ENCODE measurements around the gene N4BP3.

DNA sequence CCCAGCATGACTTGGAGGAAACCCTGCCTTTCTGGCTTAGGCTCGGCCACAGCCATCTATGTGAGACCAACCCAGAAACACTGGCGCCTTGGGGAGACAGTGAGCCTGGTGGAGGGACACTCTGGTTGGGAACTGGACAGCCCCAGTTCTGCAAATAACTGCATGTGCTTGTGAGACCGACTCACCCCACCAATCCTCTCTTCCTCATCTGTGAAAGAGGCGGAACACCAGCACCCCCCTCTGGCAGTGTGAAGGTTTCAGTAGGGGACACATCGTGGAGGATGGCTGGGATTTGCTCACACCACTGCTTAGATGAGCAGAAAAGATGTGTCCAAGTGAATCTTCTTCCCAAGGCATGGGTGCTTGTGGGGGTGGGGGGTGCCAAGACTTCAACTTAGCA is 43.4 kb upstream of the N4BP3 start:
- TF ChIP-seq, protein P1, sequence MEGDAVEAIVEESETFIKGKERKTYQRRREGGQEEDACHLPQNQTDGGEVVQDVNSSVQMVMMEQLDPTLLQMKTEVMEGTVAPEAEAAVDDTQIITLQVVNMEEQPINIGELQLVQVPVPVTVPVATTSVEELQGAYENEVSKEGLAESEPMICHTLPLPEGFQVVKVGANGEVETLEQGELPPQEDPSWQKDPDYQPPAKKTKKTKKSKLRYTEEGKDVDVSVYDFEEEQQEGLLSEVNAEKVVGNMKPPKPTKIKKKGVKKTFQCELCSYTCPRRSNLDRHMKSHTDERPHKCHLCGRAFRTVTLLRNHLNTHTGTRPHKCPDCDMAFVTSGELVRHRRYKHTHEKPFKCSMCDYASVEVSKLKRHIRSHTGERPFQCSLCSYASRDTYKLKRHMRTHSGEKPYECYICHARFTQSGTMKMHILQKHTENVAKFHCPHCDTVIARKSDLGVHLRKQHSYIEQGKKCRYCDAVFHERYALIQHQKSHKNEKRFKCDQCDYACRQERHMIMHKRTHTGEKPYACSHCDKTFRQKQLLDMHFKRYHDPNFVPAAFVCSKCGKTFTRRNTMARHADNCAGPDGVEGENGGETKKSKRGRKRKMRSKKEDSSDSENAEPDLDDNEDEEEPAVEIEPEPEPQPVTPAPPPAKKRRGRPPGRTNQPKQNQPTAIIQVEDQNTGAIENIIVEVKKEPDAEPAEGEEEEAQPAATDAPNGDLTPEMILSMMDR (IDR thresholded peaks at IDR 0.05) = peak in 1 of 6 experiments; percentile 20
- TF ChIP-seq POLR2A (IDR thresholded peaks at IDR 0.05) = no peak
